Measurements from ENCODE around the gene APBB2. TPM values are rescaled to one million over a fixed set of nuclear protein-coding genes. Genes with fewer than 3 reads are reported as not detected.

APBB2 gene
- total and polyA plus RNA-seq, 3 donors from 2014 or later = 19.7 to 77.9 (median 59.8) TPM

GRCh38 chr4:41205854-41206460, 8.4 kb downstream of the APBB2 start:
- no peaks in the 10 kb centered on the region for H3K4me1 ChIP-seq
- no peaks in the 10 kb centered on the region for H3K9me3 ChIP-seq
- WGBS, 2 donors = 72 to 88% methylated on average over 2 of the region's 2 CpGs
- intact Hi-C loops (cut with DNase I; ENCODE audit: low total_unique reads) = no loop called here
- H3K27me3 ChIP-seq = no peaks in the 10 kb centered on the region
- no peak for DNase-seq
- no peaks in the 10 kb centered on the region for H3K36me3 ChIP-seq (ENCODE audit: low read depth, missing control alignments)
- TF ChIP-seq POLR2A (IDR thresholded peaks at IDR 0.05) (no peak), CTCF (IDR thresholded peaks at IDR 0.05) (no peak)
- no peak overlapping the region for H3K27ac ChIP-seq
- H3K4me3 ChIP-seq = no peak overlapping the region

GRCh38 chr4:41205130-41205529, 9.2 kb downstream of the APBB2 start:
- H3K4me1 ChIP-seq = no peaks in the 10 kb centered on the region
- DNase-seq = no peak
- WGBS, 2 donors = 69 to 79% methylated on average over 3 of the region's 3 CpGs
- H3K36me3 ChIP-seq (ENCODE audit: low read depth, missing control alignments) = no peaks in the 10 kb centered on the region
- TF ChIP-seq POLR2A (IDR thresholded peaks at IDR 0.05) = no peak
- TF ChIP-seq CTCF (IDR thresholded peaks at IDR 0.05) = no peak
- intact Hi-C loops (cut with DNase I; ENCODE audit: low total_unique reads) = no loop called here
- no peak overlapping the region for H3K27ac ChIP-seq
- H3K27me3 ChIP-seq = no peaks in the 10 kb centered on the region
- no peaks in the 10 kb centered on the region for H3K9me3 ChIP-seq
- H3K4me3 ChIP-seq = no peak overlapping the region

GRCh38 chr4:41204400-41204978, 9.9 kb downstream of the APBB2 start:
- TF ChIP-seq POLR2A (IDR thresholded peaks at IDR 0.05) (no peak), CTCF (IDR thresholded peaks at IDR 0.05) (no peak)
- H3K27ac ChIP-seq = no peak overlapping the region
- H3K9me3 ChIP-seq = no peaks in the 10 kb centered on the region
- H3K36me3 ChIP-seq (ENCODE audit: low read depth, missing control alignments) = no peaks in the 10 kb centered on the region
- 64 to 74% methylated on average over 8 of the region's 8 CpGs for WGBS, 2 donors
- H3K27me3 ChIP-seq = no peaks in the 10 kb centered on the region
- no peak overlapping the region for H3K4me3 ChIP-seq
- no peak for DNase-seq
- intact Hi-C loops (cut with DNase I; ENCODE audit: low total_unique reads) = no loop called here
- H3K4me1 ChIP-seq = no peaks in the 10 kb centered on the region

- intact Hi-C loops (cut with DNase I; ENCODE audit: low total_unique reads) = no loop called here
- H3K4me3 ChIP-seq = no peak overlapping the region
- no peaks in the 10 kb centered on the region for H3K27me3 ChIP-seq
- no peaks in the 10 kb centered on the region for H3K9me3 ChIP-seq
- no peak overlapping the region for H3K27ac ChIP-seq
- WGBS, 2 donors = 82 to 83% methylated on average over 6 of the region's 6 CpGs
- no peak for DNase-seq
- no peak for TF ChIP-seq CTCF (IDR thresholded peaks at IDR 0.05)
- no peak for TF ChIP-seq POLR2A (IDR thresholded peaks at IDR 0.05)
- H3K4me1 ChIP-seq = no peaks in the 10 kb centered on the region
- H3K36me3 ChIP-seq (ENCODE audit: low read depth, missing control alignments) = no peaks in the 10 kb centered on the region
Measured at GRCh38 chr4:41203841-41204240, 10.5 kb downstream of the APBB2 start.
